ENCODE measurements around the gene SLC22A3. TPM values are rescaled to one million over a fixed set of nuclear protein-coding genes. Genes with fewer than 3 reads are reported as not detected.

SLC22A3 gene
- total and polyA plus RNA-seq, 2 donors from 2014 or later = 6.4 to 7.4 TPM

DNA sequence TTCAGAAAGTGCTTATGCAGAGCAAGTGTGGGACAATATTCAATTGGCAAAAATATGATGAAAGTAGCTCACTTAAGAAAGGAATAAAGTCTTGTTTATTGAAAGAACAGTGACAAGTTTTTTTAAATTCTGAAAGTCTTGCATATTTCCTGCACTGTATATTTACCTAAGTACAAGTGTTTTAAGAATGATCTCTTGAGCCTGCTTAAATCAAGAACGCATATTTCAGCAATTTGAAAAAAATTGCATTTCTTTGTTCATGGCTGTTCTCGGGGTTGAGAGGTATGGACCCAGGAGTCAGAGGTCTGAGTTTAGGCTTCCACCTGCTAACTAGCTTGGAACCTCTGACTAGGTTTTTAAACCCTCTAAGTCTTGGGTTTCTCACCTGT lies 27.4 kb downstream of the SLC22A3 start:
- intact Hi-C loops (cut with DNase I) = no loop called here
- no peaks in the 10 kb centered on the region for H3K4me1 ChIP-seq (ENCODE audit: control insufficient read depth in 2 of 3, insufficient read depth in 2 of 3, low read depth in 1 of 3, low read length in 3 of 3)
- DNase-seq (no peak), FAIRE-seq (no peak)
- H3K36me3 ChIP-seq (ENCODE audit: control insufficient read depth in 2 of 3, insufficient read depth in 3 of 3, low read length in 3 of 3) = no peaks in the 10 kb centered on the region
- TF ChIP-seq, protein P1, sequence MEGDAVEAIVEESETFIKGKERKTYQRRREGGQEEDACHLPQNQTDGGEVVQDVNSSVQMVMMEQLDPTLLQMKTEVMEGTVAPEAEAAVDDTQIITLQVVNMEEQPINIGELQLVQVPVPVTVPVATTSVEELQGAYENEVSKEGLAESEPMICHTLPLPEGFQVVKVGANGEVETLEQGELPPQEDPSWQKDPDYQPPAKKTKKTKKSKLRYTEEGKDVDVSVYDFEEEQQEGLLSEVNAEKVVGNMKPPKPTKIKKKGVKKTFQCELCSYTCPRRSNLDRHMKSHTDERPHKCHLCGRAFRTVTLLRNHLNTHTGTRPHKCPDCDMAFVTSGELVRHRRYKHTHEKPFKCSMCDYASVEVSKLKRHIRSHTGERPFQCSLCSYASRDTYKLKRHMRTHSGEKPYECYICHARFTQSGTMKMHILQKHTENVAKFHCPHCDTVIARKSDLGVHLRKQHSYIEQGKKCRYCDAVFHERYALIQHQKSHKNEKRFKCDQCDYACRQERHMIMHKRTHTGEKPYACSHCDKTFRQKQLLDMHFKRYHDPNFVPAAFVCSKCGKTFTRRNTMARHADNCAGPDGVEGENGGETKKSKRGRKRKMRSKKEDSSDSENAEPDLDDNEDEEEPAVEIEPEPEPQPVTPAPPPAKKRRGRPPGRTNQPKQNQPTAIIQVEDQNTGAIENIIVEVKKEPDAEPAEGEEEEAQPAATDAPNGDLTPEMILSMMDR (IDR thresholded peaks at IDR 0.05; ENCODE audit: borderline replicate concordance, extremely low read depth, insufficient read depth) = no peak
- no peak overlapping the region for H3K9ac ChIP-seq (ENCODE audit: low read length in 3 of 3)
- H3K4me3 ChIP-seq (ENCODE audit: low read length in 3 of 3) = no peak overlapping the region
- H3K9me3 ChIP-seq (ENCODE audit: control insufficient read depth in 2 of 3, insufficient read depth in 1 of 3, low read length in 3 of 3) = no peaks in the 10 kb centered on the region
- no peak overlapping the region for H3K27ac ChIP-seq (ENCODE audit: low read depth in 2 of 2, low read length in 2 of 2)
- H3K27me3 ChIP-seq (ENCODE audit: control insufficient read depth, insufficient read depth, low read length) = no peaks in the 10 kb centered on the region

GRCh38 chr6:160376445-160376844 lies 28.3 kb downstream of the SLC22A3 start:
- intact Hi-C loops (cut with DNase I) = no loop called here
- DNase-seq (no peak), FAIRE-seq (no peak)
- Histone ChIP-seq H3K4me3 (ENCODE audit: low read length in 3 of 3) (no peak overlapping the region), H3K27me3 (ENCODE audit: control insufficient read depth, insufficient read depth, low read length) (no peaks in the 10 kb centered on the region), H3K36me3 (ENCODE audit: control insufficient read depth in 2 of 3, insufficient read depth in 3 of 3, low read length in 3 of 3) (no peaks in the 10 kb centered on the region), H3K9ac (ENCODE audit: low read length in 3 of 3) (no peak overlapping the region), H3K4me1 (ENCODE audit: control insufficient read depth in 2 of 3, insufficient read depth in 2 of 3, low read depth in 1 of 3, low read length in 3 of 3) (no peaks in the 10 kb centered on the region), H3K27ac (ENCODE audit: low read depth in 2 of 2, low read length in 2 of 2) (no peak overlapping the region), H3K9me3 (ENCODE audit: control insufficient read depth in 2 of 3, insufficient read depth in 1 of 3, low read length in 3 of 3) (no peaks in the 10 kb centered on the region)
- TF ChIP-seq, protein P1 (IDR thresholded peaks at IDR 0.05; ENCODE audit: borderline replicate concordance, extremely low read depth, insufficient read depth) = no peak

- H3K27ac ChIP-seq (ENCODE audit: low read depth in 2 of 2, low read length in 2 of 2) = no peak overlapping the region
- no peak overlapping the region for H3K4me3 ChIP-seq (ENCODE audit: low read length in 3 of 3)
- DNase-seq (no peak), FAIRE-seq (no peak)
- peaks cover 0 to 6% (median 0%) of the 10 kb centered on the region in 3 donors for H3K9me3 ChIP-seq (ENCODE audit: control insufficient read depth in 2 of 3, insufficient read depth in 1 of 3, low read length in 3 of 3)
- no peaks in the 10 kb centered on the region for H3K36me3 ChIP-seq (ENCODE audit: control insufficient read depth in 2 of 3, insufficient read depth in 3 of 3, low read length in 3 of 3)
- intact Hi-C loops (cut with DNase I) = no loop called here
- no peaks in the 10 kb centered on the region for H3K4me1 ChIP-seq (ENCODE audit: control insufficient read depth in 2 of 3, insufficient read depth in 2 of 3, low read depth in 1 of 3, low read length in 3 of 3)
- H3K9ac ChIP-seq (ENCODE audit: low read length in 3 of 3) = no peak overlapping the region
- TF ChIP-seq, protein P1 (IDR thresholded peaks at IDR 0.05; ENCODE audit: borderline replicate concordance, extremely low read depth, insufficient read depth) = no peak
- no peaks in the 10 kb centered on the region for H3K27me3 ChIP-seq (ENCODE audit: control insufficient read depth, insufficient read depth, low read length)
These were observed 30.0 kb downstream of the SLC22A3 start for GRCh38 chr6:160378218-160378617.

DNA sequence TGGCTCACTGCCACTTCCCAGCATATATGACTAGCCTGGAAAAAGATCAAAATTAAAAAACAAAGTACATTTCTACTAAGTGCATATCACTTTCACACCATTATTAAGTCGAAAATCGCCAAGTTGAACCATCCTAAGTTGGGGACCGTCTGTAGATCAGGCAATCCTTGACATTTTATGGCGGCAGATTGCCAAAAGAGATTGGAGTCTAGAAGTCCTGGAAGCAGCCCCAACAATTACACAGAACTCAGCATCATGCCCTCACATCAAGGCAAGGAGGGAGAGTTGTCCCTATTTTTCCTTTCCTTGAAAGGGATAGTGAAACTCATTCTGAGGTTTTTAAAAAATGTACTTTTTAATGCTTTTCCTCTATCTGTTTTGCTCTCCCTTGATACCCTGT lies 30.7 kb downstream of the SLC22A3 start:
- FAIRE-seq = no peak
- intact Hi-C loops (cut with DNase I) = no loop called here
- Histone ChIP-seq H3K4me3 (ENCODE audit: low read length in 3 of 3) (no peak overlapping the region), H3K4me1 (ENCODE audit: control insufficient read depth in 2 of 3, insufficient read depth in 2 of 3, low read depth in 1 of 3, low read length in 3 of 3) (no peaks in the 10 kb centered on the region), H3K36me3 (ENCODE audit: control insufficient read depth in 2 of 3, insufficient read depth in 3 of 3, low read length in 3 of 3) (no peaks in the 10 kb centered on the region), H3K9ac (ENCODE audit: low read length in 3 of 3) (no peak overlapping the region), H3K27ac (ENCODE audit: low read depth in 2 of 2, low read length in 2 of 2) (no peak overlapping the region), H3K27me3 (ENCODE audit: control insufficient read depth, insufficient read depth, low read length) (no peaks in the 10 kb centered on the region), H3K9me3 (ENCODE audit: control insufficient read depth in 2 of 3, insufficient read depth in 1 of 3, low read length in 3 of 3) (peaks cover 0 to 6% (median 0%) of the 10 kb centered on the region in 3 donors)
- no peak for DNase-seq
- TF ChIP-seq, protein P1 (IDR thresholded peaks at IDR 0.05; ENCODE audit: borderline replicate concordance, extremely low read depth, insufficient read depth) = no peak
